ENCODE data around the gene UNC5A.

The UNC5A gene

DNA sequence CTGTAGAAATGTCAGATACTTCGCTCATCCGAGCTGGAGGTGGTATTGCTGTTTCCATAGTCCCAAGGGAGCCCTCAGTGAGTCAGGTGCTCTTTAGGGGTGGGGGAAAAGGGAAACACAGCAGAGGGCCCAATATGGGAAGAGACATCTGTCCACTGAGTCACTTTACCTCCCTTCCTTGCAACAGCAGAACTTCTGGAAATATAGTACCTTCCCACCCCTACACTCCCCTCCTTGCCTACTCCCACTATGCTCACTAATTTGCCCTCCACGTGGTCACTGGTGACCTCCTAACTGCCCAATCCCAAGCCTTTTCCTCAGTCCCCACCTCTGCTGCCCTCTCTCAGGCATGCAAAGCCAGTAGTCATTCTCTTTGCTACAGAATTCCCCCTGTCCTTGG, 86.9 kb downstream of the UNC5A start:
- TF ChIP-seq, protein P1, sequence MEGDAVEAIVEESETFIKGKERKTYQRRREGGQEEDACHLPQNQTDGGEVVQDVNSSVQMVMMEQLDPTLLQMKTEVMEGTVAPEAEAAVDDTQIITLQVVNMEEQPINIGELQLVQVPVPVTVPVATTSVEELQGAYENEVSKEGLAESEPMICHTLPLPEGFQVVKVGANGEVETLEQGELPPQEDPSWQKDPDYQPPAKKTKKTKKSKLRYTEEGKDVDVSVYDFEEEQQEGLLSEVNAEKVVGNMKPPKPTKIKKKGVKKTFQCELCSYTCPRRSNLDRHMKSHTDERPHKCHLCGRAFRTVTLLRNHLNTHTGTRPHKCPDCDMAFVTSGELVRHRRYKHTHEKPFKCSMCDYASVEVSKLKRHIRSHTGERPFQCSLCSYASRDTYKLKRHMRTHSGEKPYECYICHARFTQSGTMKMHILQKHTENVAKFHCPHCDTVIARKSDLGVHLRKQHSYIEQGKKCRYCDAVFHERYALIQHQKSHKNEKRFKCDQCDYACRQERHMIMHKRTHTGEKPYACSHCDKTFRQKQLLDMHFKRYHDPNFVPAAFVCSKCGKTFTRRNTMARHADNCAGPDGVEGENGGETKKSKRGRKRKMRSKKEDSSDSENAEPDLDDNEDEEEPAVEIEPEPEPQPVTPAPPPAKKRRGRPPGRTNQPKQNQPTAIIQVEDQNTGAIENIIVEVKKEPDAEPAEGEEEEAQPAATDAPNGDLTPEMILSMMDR (IDR thresholded peaks at IDR 0.05; ENCODE audit: extremely low read depth, missing control alignments), result no peak
- DNase-seq (ENCODE audit: low spot score), result no peak

DNA sequence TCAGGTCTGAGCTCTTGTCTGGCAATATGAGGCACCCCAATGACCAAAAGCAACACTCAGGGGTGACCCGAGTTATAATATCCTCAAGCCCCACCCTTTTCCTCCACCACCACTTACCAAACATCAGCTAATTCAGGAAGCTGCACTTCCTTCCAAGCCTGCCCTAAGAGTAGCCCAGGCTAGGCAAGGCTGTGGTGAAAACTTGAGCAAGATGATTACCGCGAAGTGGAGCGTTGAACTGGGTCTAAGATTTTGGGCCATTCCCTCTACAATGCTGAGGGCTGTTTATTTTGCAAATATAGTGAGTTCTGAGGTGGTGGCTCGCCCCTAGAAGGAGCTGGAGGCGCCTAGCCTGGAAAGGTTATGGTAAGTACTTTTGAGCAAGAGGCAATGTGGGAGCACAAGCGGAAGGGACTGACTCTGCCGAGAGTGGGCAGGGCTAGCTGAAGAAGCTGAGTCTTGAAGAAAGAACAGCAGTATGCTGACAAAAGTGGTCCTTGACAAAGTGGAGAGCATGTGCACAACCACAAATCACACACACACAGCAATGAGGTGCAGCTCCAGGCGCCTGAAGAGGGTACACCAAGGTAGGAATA, 89.0 kb downstream of the UNC5A start, which contains the start of gene HK3:
Gene HK3 (minus strand): TSS at position 51 of the 596 bp plus-strand sequence. CDS start 3,187 bp downstream, outside the sequence.
- DNase-seq (ENCODE audit: low spot score), result no peak
- TF ChIP-seq, protein P1 (IDR thresholded peaks at IDR 0.05; ENCODE audit: extremely low read depth, missing control alignments), result no peak

DNA sequence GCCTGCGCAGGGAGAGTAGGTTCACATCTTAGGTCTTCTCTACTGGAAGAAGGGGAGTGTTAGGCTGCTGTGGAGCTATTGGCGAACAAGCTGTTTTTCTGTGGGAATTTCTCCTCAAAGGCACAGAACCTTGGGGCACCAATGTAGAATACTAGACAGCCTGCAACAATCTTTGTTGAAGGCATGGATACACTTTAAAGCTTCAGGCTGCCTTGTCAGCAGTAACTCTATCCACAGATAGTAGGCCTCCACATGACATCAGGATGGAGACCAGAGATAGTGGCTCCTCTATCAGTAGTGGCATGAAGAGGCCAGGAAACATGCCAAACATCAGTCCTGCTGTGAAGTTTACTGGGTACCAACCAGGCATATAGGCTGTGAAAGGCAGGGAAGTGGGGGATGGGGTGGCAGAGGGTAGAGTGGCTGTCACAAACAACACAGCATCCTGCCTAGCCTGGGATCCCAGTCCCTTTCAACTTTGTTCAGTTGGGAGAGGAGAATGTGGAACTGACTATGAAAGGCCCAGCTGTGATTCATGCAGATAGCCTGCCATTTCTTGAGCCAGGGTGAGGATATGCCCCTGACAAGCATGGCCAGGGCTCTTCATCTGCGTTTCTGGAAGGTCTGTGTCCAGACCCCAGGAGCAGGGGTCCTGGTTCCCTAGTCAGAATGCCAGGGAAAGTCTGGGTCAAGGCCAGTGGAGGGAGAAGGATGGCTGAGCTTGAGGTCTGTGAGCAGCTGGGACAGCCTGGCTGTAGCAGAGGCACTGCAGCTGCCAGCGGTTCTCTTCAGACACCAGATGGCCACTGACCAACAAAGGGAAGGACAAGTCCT, 89.8 kb downstream of the UNC5A start:
- DNase-seq (ENCODE audit: low spot score), result no peak
- TF ChIP-seq, protein P1 (IDR thresholded peaks at IDR 0.05; ENCODE audit: extremely low read depth, missing control alignments), result no peak

DNA sequence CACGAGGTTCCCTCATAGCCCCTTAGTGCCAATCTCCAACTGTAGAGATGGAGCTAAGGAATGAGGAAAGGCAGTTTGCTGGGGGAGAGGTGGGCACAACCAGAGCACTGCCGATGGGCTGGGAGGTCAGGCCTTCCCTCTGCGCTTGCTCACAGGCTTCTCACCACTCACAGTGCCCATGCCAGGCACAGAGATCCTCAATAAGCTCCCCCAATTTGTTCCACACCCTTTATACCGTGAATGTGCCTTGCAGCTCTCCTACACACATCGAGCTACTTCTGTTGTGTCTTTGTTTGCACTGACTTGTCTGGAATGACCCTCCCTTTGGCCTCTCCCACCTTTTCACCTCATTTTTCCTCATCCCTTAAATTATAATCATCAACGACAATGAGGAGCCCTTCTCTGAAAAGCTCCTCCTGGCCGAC, 90.4 kb downstream of the UNC5A start:
- DNase-seq (ENCODE audit: low spot score), result no peak
- TF ChIP-seq, protein P1 (IDR thresholded peaks at IDR 0.05; ENCODE audit: extremely low read depth, missing control alignments), result no peak

DNA sequence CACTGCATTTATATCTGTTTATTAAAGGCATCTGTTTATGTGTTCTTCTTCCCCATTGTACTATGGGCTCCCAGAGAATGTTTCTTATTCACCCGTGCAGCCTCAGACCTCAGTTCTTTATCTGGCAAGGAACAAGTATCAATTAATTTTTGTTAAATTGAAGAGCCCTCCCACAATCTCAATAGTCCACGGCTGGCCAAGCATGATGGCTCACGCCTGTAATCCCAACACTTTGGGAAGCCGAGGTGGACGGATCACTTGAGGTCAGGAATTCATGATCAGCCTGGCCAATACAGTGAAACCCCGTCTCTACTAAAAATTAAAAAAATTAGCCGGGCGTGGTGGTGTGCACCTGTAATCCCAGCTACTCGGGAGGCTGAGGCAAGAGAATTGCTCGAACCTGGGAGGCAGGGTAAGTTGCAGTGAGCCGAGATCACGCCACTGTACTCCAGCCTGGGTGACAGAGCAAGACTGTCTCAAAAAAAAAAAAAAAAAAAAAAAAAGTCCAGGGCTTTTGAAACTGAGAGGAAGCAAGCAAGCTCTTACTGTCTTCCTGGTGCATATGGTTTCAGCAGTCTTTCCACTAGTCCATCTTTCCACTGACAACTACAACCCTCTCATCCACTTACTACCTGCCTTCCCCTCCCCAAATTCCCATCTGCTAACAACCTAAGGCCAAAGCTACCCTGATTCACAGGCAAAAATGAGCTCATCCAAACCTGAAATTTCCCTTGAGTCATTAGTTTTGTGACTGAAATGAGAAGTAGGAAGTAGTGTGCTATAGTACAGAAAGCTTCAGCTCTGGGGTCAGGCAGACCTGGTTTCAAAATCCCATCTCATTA, 91.1 kb downstream of the UNC5A start:
- TF ChIP-seq, protein P1 (IDR thresholded peaks at IDR 0.05; ENCODE audit: extremely low read depth, missing control alignments), result no peak
- no peak for DNase-seq (ENCODE audit: low spot score)

DNA sequence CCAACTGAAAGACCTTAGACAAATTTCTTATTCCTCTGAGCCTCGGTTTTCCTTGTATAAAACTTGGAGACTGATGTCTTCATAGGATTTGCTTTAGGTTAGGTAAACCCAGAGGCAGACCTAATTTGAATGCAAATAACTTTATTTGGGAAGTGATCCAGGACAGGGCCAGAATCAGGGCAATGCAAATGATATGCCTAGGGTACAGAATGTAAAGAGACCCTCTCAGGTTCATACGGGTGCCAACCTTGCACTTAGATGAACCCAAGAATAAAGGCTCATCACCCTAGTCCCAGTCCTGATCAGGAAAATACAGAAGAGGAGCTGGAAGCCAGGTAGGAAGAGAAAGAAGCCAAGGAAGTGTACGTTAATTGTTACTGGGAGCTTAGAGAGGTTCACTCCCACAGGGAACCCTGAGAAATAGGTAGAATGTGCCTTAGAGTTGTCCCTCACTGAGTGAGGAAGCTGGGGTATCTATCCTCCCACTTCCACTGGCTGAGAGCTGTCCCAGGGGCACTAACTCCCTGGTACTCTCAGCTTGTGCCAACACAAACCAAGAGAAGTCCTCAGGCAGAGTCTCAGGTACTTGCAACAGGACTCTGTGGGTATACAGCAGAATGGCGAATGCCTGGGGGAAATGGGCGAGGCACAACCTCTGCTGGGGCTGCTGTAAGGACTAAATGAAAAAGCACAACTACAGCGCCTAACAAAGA, 91.9 kb downstream of the UNC5A start:
- DNase-seq (ENCODE audit: low spot score), result no peak
- TF ChIP-seq, protein P1 (IDR thresholded peaks at IDR 0.05; ENCODE audit: extremely low read depth, missing control alignments), result no peak
